A549 (cell line): ENCODE measurements around the gene SMIM38. TPM values are rescaled to one million over a fixed set of nuclear protein-coding genes. Genes with fewer than 3 reads are reported as not detected.

Source experiments
- ATAC-seq, 2 experiments: fragments of 200-7000 bp in 1 of 2; fragments of >200 bp in 1 of 2; cut with Nextera tagmentation in 1 of 2; cut with Tn5 transposase in 1 of 2; 3 replicates each; pipeline versions ENCODE4 v1.8.0 to v1.9.1; 2018 to 2020; ENCODE audit warnings: mild to moderate bottlenecking in 1 of 2, moderate library complexity in 1 of 2
- CTCF ChIA-PET: fragments of 300-600 bp; sonication (Branson Sonifier 250); formaldehyde crosslinking; extraction: SDS; loops from one replicate; lab custom pipeline; 2021; ENCODE audit warnings: antibody characterized with exemption, inconsistent platforms; lab: Yijun Ruan, JAX
- POLR2A ChIA-PET: fragments of 350-600 bp; formaldehyde crosslinking; extraction: SDS; loops from one replicate; lab custom pipeline; 2021; ENCODE audit warnings: antibody characterized with exemption, inconsistent platforms; lab: Yijun Ruan, JAX
- DNase-seq, 2 experiments: peaks; one replicate each; pipeline versions ENCODE4 v3.0.0 to v3.0.0-alpha.2; 2011 to 2016; ENCODE audit warnings: low read depth in 1 of 2, low spot score in 1 of 2
- FAIRE-seq: peaks from 2 replicates; lab custom pipeline; 2011; peaks lifted over from hg19 to GRCh38; lab: Jason Lieb, UNC
- H3K27ac ChIP-seq, 2 experiments: fragments of >200 bp; sonication (Bioruptor Twin); formaldehyde crosslinking; 3 replicates each; pipeline ENCODE4 v1.5.1; 2016 to 2017
- H3K4me1 ChIP-seq: fragments of >200 bp; sonication (Bioruptor Twin); formaldehyde crosslinking; 3 replicates; pipeline ENCODE4 v1.6.1; 2016
- H3K4me2 ChIP-seq: fragments of >200 bp; sonication (Bioruptor Twin); formaldehyde crosslinking; 3 replicates; pipeline ENCODE4 v1.6.1; 2016
- H3K4me3 ChIP-seq: fragments of >200 bp; sonication (Bioruptor Twin); formaldehyde crosslinking; 3 replicates; pipeline ENCODE4 v1.5.1; 2016
- H3K9me3 ChIP-seq: fragments of >200 bp; sonication (Bioruptor Twin); formaldehyde crosslinking; 3 replicates; pipeline ENCODE4 v1.6.1; 2016
- CEBPB ChIP-seq, 2 experiments: fragments of >200 bp in 1 of 2; sonication (Bioruptor Twin) in 1 of 2; formaldehyde crosslinking in 1 of 2; IDR thresholded peaks; 2 replicates each; pipeline ENCODE4 v1.6.1; 2012 to 2016
- CHD2 ChIP-seq: fragments of 150-350 bp; IDR thresholded peaks from 2 replicates; pipeline ENCODE4 v1.6.1; 2014; ENCODE audit warnings: low read length; ENCODE audit not compliant: partially characterized antibody
- ESRRA ChIP-seq: fragments of 150-350 bp; IDR thresholded peaks from 2 replicates; pipeline ENCODE4 v1.6.1; 2014; ENCODE audit warnings: mild to moderate bottlenecking, low read length, borderline replicate concordance
- FOSL2 ChIP-seq, 2 experiments: fragments of 450-650 bp in 1 of 2; fragments of >200 bp in 1 of 2; sonication (Bioruptor Twin) in 1 of 2; formaldehyde crosslinking; IDR thresholded peaks; 2 replicates each; pipeline versions ENCODE4 v1.5.0 to v1.6.1; 2016 to 2020; ENCODE audit warnings: mild to moderate bottlenecking in 1 of 2, moderate library complexity in 1 of 2
- FOXS1 ChIP-seq: fragments of 250-450 bp; sonication (Bioruptor Pico); IDR thresholded peaks from 2 replicates; pipeline ENCODE4 v1.5.0; 2020; ENCODE audit warnings: mild to moderate bottlenecking, moderate library complexity
- GATA3 ChIP-seq: IDR thresholded peaks from 2 replicates; pipeline ENCODE4 v1.6.1; 2012; ENCODE audit warnings: borderline replicate concordance
- HDAC2 ChIP-seq: fragments of 200-600 bp; sonication (generic); IDR thresholded peaks from 2 replicates; pipeline ENCODE4 v1.6.1; 2016
- HOXA7 ChIP-seq: fragments of 250-450 bp; sonication (Bioruptor Pico); IDR thresholded peaks from 2 replicates; pipeline ENCODE4 v1.5.0; 2020; ENCODE audit warnings: mild to moderate bottlenecking, moderate library complexity
- HOXB13 ChIP-seq: fragments of 250-450 bp; sonication (Bioruptor Pico); IDR thresholded peaks from 2 replicates; pipeline ENCODE4 v1.5.0; 2020; ENCODE audit warnings: low read depth, mild to moderate bottlenecking, moderate library complexity
- HOXB5 ChIP-seq: fragments of 250-450 bp; sonication (Bioruptor Pico); IDR thresholded peaks from 2 replicates; pipeline ENCODE4 v1.5.0; 2020; ENCODE audit warnings: mild to moderate bottlenecking, moderate library complexity
- JUN ChIP-seq, 2 experiments: fragments of >200 bp; sonication (Bioruptor Twin); formaldehyde crosslinking; IDR thresholded peaks; 2 replicates in 1 of 2; 3 replicates in 1 of 2; pipeline ENCODE4 v1.6.1; 2016 to 2017
- KDM5A ChIP-seq: fragments of 200-600 bp; sonication (generic); IDR thresholded peaks from 2 replicates; pipeline ENCODE4 v1.6.1; 2016; ENCODE audit warnings: antibody characterized with exemption, mild to moderate bottlenecking
- MAFK ChIP-seq: fragments of 450-650 bp; IDR thresholded peaks from 2 replicates; pipeline ENCODE4 v1.6.1; 2014; ENCODE audit not compliant: partially characterized antibody
- POLR2A ChIP-seq: IDR thresholded peaks from 2 replicates; pipeline ENCODE4 v1.6.1; 2012; ENCODE audit warnings: mild to moderate bottlenecking, low read length
- RAD21 ChIP-seq, 2 experiments: fragments of >200 bp in 1 of 2; sonication (Bioruptor Twin) in 1 of 2; formaldehyde crosslinking in 1 of 2; IDR thresholded peaks in 1 of 2; conservative IDR thresholded peaks in 1 of 2; 2 replicates in 1 of 2; 3 replicates in 1 of 2; pipeline ENCODE4 v1.6.1; 2012 to 2018; ENCODE audit warnings: inconsistent platforms in 1 of 2
- RFX5 ChIP-seq: fragments of 450-650 bp; IDR thresholded peaks from 2 replicates; pipeline ENCODE4 v1.7.1; 2014; ENCODE audit warnings: antibody characterized with exemption, mild to moderate bottlenecking, moderate library complexity
- RNF2 ChIP-seq: fragments of 200-600 bp; sonication (generic); IDR thresholded peaks from 2 replicates; pipeline ENCODE4 v1.6.1; 2016; ENCODE audit warnings: low read depth, mild to moderate bottlenecking, antibody characterized with exemption, moderate library complexity, borderline replicate concordance
- SMC3 ChIP-seq: fragments of >200 bp; sonication (Bioruptor Twin); formaldehyde crosslinking; IDR thresholded peaks from 3 replicates; pipeline ENCODE4 v1.6.1; 2018; ENCODE audit warnings: inconsistent platforms
- TFCP2L1 ChIP-seq: fragments of 250-450 bp; sonication (Bioruptor Pico); IDR thresholded peaks from 2 replicates; pipeline ENCODE4 v1.5.0; 2021; ENCODE audit warnings: mild to moderate bottlenecking
- ZSCAN20 ChIP-seq: fragments of 250-450 bp; sonication (Bioruptor Pico); IDR thresholded peaks from 2 replicates; pipeline ENCODE4 v1.8.0; 2022; ENCODE audit warnings: mild to moderate bottlenecking, moderate library complexity
- WGBS: methylation state at CpG from one replicate; pipeline ENCODE4 v1.1.6; 2017; ENCODE audit errors: missing lambda C conversion rate; 5-methylcytosine and 5-hydroxymethylcytosine counted together
- polyA plus RNA-seq, 4 experiments: library from polyadenylated mRNA; depleted of rRNA in 3 of 4; stranded (reverse); fragments of >200 nt; fragmentation: RNase III in 1 of 4; extraction: RNeasy Plus Mini Kit Qiagen cat#74134 plus additional on column Dnase treatment in 1 of 4; gene quantifications; 2 replicates in 3 of 4; 3 replicates in 1 of 4; pipeline ENCODE4 v1.2.3, GENCODE V29; 2011 to 2017
- TF ChIP-seq, protein P1 (sequence below): fragments of 250-450 bp; sonication (Bioruptor Pico); IDR thresholded peaks from 2 replicates; pipeline ENCODE4 v1.5.0; 2021; ENCODE audit warnings: mild to moderate bottlenecking, moderate library complexity, borderline replicate concordance
- TF ChIP-seq, protein P2 (sequence below): fragments of 250-450 bp; sonication (Bioruptor Pico); IDR thresholded peaks from 2 replicates; pipeline ENCODE4 v1.5.0; 2020; ENCODE audit warnings: low read depth, mild to moderate bottlenecking, moderate library complexity
- TF ChIP-seq, protein P3 (sequence below): fragments of 150-350 bp; IDR thresholded peaks from 2 replicates; pipeline ENCODE4 v1.6.1; 2014; ENCODE audit warnings: low read depth, mild to moderate bottlenecking, low read length
- TF ChIP-seq, protein P4 (sequence below): fragments of >200 bp; sonication (Bioruptor Twin); formaldehyde crosslinking; IDR thresholded peaks from 3 replicates; pipeline ENCODE4 v1.6.1; 2016

Gene SMIM38
- polyA plus RNA-seq, 2 of the 4 experiments (the other 2 are of a cell fraction): 0.05 to 0.08 TPM

DNA sequence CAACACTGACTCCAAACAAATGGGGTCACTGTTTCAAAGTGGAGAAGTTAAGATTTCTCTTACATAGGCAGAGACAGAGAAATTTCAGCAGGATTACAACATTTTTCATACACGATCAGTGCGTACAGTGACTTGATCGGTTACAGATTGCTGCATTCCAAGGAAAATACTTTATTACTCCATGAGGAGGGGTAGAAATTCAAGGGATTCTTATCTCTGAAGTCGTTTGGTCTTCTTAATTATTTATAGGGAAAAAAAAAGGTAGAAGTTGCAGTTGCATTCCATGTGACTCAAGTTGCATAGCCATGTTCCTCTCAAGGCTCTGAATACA, 10.7 kb upstream of the SMIM38 start:
- Histone ChIP-seq H3K4me3 (no peak overlapping the region), H3K4me2 (no peak overlapping the region), H3K27ac (no peak overlapping the region), H3K4me1 (no peaks in the 10 kb centered on the region), H3K9me3 (peaks cover 40% of the 10 kb centered on the region)
- ChIA-PET POLR2A (no interaction called here), CTCF (interaction anchor here (1.3 to 2.4 kb wide), 4 partner anchors 10 to 498 kb away, joined by 3 to 12 read pairs (median 7); no protein-coding TSS in a partner anchor)
- FAIRE-seq (no peak), ATAC-seq (no peak), DNase-seq (no peak)
- TF ChIP-seq, protein P1, sequence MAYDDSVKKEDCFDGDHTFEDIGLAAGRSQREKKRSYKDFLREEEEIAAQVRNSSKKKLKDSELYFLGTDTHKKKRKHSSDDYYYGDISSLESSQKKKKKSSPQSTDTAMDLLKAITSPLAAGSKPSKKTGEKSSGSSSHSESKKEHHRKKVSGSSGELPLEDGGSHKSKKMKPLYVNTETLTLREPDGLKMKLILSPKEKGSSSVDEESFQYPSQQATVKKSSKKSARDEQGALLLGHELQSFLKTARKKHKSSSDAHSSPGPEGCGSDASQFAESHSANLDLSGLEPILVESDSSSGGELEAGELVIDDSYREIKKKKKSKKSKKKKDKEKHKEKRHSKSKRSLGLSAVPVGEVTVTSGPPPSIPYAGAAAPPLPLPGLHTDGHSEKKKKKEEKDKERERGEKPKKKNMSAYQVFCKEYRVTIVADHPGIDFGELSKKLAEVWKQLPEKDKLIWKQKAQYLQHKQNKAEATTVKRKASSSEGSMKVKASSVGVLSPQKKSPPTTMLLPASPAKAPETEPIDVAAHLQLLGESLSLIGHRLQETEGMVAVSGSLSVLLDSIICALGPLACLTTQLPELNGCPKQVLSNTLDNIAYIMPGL (CRISPR knock-in tag): no peak
- TF ChIP-seq FOXS1 (CRISPR knock-in tag): no peak
- no peak for TF ChIP-seq ESRRA
- no peak for TF ChIP-seq JUN (IDR thresholded peaks at IDR 0.05)
- no peak for TF ChIP-seq POLR2A
- TF ChIP-seq RNF2: no peak
- TF ChIP-seq, protein P2, sequence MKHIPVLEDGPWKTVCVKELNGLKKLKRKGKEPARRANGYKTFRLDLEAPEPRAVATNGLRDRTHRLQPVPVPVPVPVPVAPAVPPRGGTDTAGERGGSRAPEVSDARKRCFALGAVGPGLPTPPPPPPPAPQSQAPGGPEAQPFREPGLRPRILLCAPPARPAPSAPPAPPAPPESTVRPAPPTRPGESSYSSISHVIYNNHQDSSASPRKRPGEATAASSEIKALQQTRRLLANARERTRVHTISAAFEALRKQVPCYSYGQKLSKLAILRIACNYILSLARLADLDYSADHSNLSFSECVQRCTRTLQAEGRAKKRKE (CRISPR knock-in tag): no peak
- no peak for TF ChIP-seq ZSCAN20 (CRISPR knock-in tag)
- TF ChIP-seq HOXB5 (CRISPR knock-in tag): no peak
- TF ChIP-seq SMC3: no peak
- TF ChIP-seq, protein P3, sequence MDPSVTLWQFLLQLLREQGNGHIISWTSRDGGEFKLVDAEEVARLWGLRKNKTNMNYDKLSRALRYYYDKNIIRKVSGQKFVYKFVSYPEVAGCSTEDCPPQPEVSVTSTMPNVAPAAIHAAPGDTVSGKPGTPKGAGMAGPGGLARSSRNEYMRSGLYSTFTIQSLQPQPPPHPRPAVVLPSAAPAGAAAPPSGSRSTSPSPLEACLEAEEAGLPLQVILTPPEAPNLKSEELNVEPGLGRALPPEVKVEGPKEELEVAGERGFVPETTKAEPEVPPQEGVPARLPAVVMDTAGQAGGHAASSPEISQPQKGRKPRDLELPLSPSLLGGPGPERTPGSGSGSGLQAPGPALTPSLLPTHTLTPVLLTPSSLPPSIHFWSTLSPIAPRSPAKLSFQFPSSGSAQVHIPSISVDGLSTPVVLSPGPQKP: no peak
- TF ChIP-seq KDM5A: no peak
- TF ChIP-seq MAFK: no peak
- no peak for TF ChIP-seq HDAC2
- no peak for TF ChIP-seq GATA3
- TF ChIP-seq, protein P4, sequence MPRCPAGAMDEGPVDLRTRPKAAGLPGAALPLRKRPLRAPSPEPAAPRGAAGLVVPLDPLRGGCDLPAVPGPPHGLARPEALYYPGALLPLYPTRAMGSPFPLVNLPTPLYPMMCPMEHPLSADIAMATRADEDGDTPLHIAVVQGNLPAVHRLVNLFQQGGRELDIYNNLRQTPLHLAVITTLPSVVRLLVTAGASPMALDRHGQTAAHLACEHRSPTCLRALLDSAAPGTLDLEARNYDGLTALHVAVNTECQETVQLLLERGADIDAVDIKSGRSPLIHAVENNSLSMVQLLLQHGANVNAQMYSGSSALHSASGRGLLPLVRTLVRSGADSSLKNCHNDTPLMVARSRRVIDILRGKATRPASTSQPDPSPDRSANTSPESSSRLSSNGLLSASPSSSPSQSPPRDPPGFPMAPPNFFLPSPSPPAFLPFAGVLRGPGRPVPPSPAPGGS: no peak
- WGBS: 40% methylated on average over 4 of the region's 4 CpGs

DNA sequence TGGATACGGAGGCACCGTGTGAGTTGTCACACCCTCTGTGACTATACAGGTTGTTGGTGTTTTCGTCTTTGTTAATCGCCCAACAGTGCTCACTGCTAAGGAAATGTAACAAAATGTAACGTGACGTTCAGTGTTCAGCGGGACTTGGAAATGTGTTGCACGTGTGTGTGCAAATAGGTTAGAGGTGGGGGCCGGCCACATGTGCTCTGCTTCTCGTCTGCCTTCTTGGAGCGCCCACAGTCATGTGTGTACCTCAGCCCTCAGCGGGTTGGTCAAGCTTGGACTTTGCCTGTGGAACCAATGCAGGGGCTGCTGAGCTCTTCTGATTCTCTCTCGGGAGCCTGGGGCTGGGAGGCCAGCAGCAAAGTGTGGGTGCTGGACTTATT, 7.4 kb upstream of the SMIM38 start:
- POLR2A ChIA-PET: no interaction called here

DNA sequence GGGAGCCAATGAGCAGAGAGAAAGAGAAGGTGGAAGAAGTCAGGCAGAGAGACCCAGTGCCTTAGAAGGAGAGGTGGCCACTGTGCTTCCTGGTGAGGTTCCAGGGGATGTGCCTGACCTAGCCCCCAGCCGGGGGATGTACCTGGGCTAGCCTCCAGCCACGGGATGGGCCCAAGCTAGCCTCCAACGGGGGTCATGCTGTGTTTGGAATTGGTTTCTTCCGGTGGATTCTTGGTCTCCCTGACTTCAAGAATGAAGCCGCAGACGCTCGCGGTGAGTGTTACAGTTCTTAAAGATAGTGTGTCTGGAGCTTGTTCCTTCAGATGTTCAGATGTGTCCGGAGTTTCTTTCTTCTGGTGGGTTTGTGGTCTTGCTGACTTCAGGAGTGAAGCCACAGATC, 6.9 kb upstream of the SMIM38 start:
- Histone ChIP-seq H3K4me3 (no peak overlapping the region), H3K9me3 (peaks cover 38% of the 10 kb centered on the region)
- CTCF ChIA-PET: interaction anchor here (1.0 to 1.4 kb wide), 2 partner anchors 18 to 60 kb away, joined by 3 read pairs; no protein-coding TSS in a partner anchor
- WGBS: 73% methylated on average over 9 of the region's 9 CpGs
- no peak for TF ChIP-seq CHD2
- TF ChIP-seq HOXA7 (CRISPR knock-in tag): no peak
- no peak for TF ChIP-seq RAD21 (conservative IDR thresholded peaks at IDR 0.05 in 1 of 2, IDR thresholded peaks at IDR 0.05 in 1 of 2)
- no peak for TF ChIP-seq TFCP2L1
- TF ChIP-seq, all 56 proteins: peak for 0
- Histone ChIP-seq H3K4me1 (no peaks in the 10 kb centered on the region), H3K4me2 (no peak overlapping the region), H3K27ac (no peak overlapping the region)
- ATAC-seq (no peak), FAIRE-seq (no peak), DNase-seq (no peak)
- POLR2A ChIA-PET: no interaction called here

More for the DNA sequence above, 7.4 kb upstream of the SMIM38 start:
- WGBS: 83% methylated on average over 13 of the region's 13 CpGs
- DNase-seq: no peak
- ATAC-seq: no peak
- no peak overlapping the region for H3K4me2 ChIP-seq
- TF ChIP-seq CEBPB (IDR thresholded peaks at IDR 0.05) (no peak), FOSL2 (IDR thresholded peaks at IDR 0.05) (no peak), FOSL2 (CRISPR knock-in tag; IDR thresholded peaks at IDR 0.05) (no peak), HOXB13 (CRISPR knock-in tag) (no peak), RFX5 (no peak), HOXB5 (CRISPR knock-in tag) (no peak)
- FAIRE-seq: no peak
- H3K27ac ChIP-seq: no peak overlapping the region
- no peaks in the 10 kb centered on the region for H3K4me1 ChIP-seq
- H3K9me3 ChIP-seq: peaks cover 38% of the 10 kb centered on the region
- CTCF ChIA-PET: interaction anchor here (1.0 to 1.4 kb wide), 2 partner anchors 17 to 59 kb away, joined by 3 read pairs; no protein-coding TSS in a partner anchor
- H3K4me3 ChIP-seq: no peak overlapping the region
